GM12864 (cell line): ENCODE results near the gene PRCD.
A peak's percentile ranks its signal among the peaks of the same experiment; 100 is the strongest.

Experiments used
- DNase-seq: peaks from one replicate; pipeline ENCODE4 v3.0.0-alpha.2; 2011; ENCODE audit warnings: low read depth
- H3K4me3 ChIP-seq: 2 replicates; pipeline ENCODE4 v1.5.1; 2011; ENCODE audit warnings: mild to moderate bottlenecking, low read depth, low read length, control low read depth
- CTCF ChIP-seq: IDR thresholded peaks from 2 replicates; pipeline ENCODE4 v1.5.1; 2011; ENCODE audit warnings: low read depth, mild to moderate bottlenecking, moderate library complexity, low read length, control low read depth, inconsistent platforms; ENCODE audit errors: missing control alignments

PRCD gene

GRCh38 chr17:76500074-76500746 is 39.6 kb upstream of the PRCD start:
- TF ChIP-seq CTCF: no peak
- DNase-seq: no peak
- H3K4me3 ChIP-seq: peak overlapping the region; percentile 66

GRCh38 chr17:76500747-76501017 is 39.2 kb upstream of the PRCD start:
- peak overlapping the region; percentile 66 for H3K4me3 ChIP-seq
- TF ChIP-seq CTCF: no peak
- DNase-seq: no peak

- TF ChIP-seq CTCF: no peak
- DNase-seq: peak; percentile 61
- peak within 1 kb of the TSS; percentile 66 for H3K4me3 ChIP-seq
These were observed 38.6 kb upstream of the PRCD start, which contains the start of gene RHBDF2 for GRCh38 chr17:76501018-76501826. Gene RHBDF2, minus strand, starts transcription at chr17:76501423. Its CDS starts 19,899 bp downstream, at chr17:76481524.

- TF ChIP-seq CTCF: no peak
- no peak overlapping the region; the same call in 1 of the 2 replicates for H3K4me3 ChIP-seq
- DNase-seq: no peak
These were observed 38.0 kb upstream of the PRCD start for GRCh38 chr17:76501827-76502307.

- no peak overlapping the region for H3K4me3 ChIP-seq
- no peak for TF ChIP-seq CTCF
- no peak for DNase-seq
These were observed 37.3 kb upstream of the PRCD start for GRCh38 chr17:76502341-76503211.

GRCh38 chr17:76504117-76504516 is 35.7 kb upstream of the PRCD start:
- no peak overlapping the region for H3K4me3 ChIP-seq
- TF ChIP-seq CTCF: peak; percentile 14
- DNase-seq: no peak
